ENCODE measurements around the gene LRRC4C. TPM values are rescaled to one million over a fixed set of nuclear protein-coding genes. Genes with fewer than 3 reads are reported as not detected.
"Not testable (repeated sequence)": the region's sequence is repeated elsewhere in the genome, so short reads cannot be mapped to it uniquely, and the experiment has no call there.

The LRRC4C gene
- total RNA-seq, 3 donors from 2014 or later: 0.29 to 4.1 TPM; not detected in 1

GRCh38 chr11:40544162-40544561, 915.3 kb downstream of the LRRC4C start:
- Histone ChIP-seq H3K4me1 (ENCODE audit: low read depth) (no peaks in the 10 kb centered on the region), H3K36me3 (ENCODE audit: low read depth) (no peaks in the 10 kb centered on the region), H3K4me3 (no peak overlapping the region), H3K9me3 (peaks cover 28% of the 10 kb centered on the region)
- ATAC-seq (no peak), DNase-seq (no peak)
- intact Hi-C loops (cut with DNase I, micrococcal nuclease): no loop called here
- no peak for TF ChIP-seq CTCF (IDR thresholded peaks at IDR 0.05)

- no peak for TF ChIP-seq CTCF (IDR thresholded peaks at IDR 0.05)
- Histone ChIP-seq H3K36me3 (ENCODE audit: low read depth) (no peaks in the 10 kb centered on the region), H3K9me3 (peaks cover 29% of the 10 kb centered on the region), H3K4me3 (no peak overlapping the region), H3K4me1 (ENCODE audit: low read depth) (no peaks in the 10 kb centered on the region)
- DNase-seq (no peak), ATAC-seq (no peak)
- intact Hi-C loops (cut with DNase I, micrococcal nuclease): no loop called here
Measured at GRCh38 chr11:40542821-40543220, 916.6 kb downstream of the LRRC4C start.

GRCh38 chr11:40537734-40538133, 921.7 kb downstream of the LRRC4C start:
- H3K9me3 ChIP-seq: peaks cover 12% of the 10 kb centered on the region
- H3K4me3 ChIP-seq: no peak overlapping the region
- intact Hi-C loops (cut with DNase I, micrococcal nuclease): no loop called here
- ATAC-seq (no peak), DNase-seq (no peak)
- no peaks in the 10 kb centered on the region for H3K36me3 ChIP-seq (ENCODE audit: low read depth)
- no peaks in the 10 kb centered on the region for H3K4me1 ChIP-seq (ENCODE audit: low read depth)
- TF ChIP-seq CTCF (IDR thresholded peaks at IDR 0.05): no peak

GRCh38 chr11:40522080-40522479, 937.4 kb downstream of the LRRC4C start:
- intact Hi-C loops (cut with DNase I, micrococcal nuclease); DNase-seq; H3K36me3 ChIP-seq (ENCODE audit: low read depth); H3K4me3 ChIP-seq; ATAC-seq; H3K4me1 ChIP-seq (ENCODE audit: low read depth): not testable (repeated sequence)
- H3K9me3 ChIP-seq: peaks cover 14% of the 10 kb centered on the region

- no peak for ATAC-seq
- Histone ChIP-seq H3K36me3 (ENCODE audit: low read depth) (no peaks in the 10 kb centered on the region), H3K4me3 (no peak overlapping the region), H3K4me1 (ENCODE audit: low read depth) (no peaks in the 10 kb centered on the region), H3K9me3 (peaks cover 22% of the 10 kb centered on the region)
- TF ChIP-seq CTCF (IDR thresholded peaks at IDR 0.05): no peak
- intact Hi-C loops (cut with DNase I, micrococcal nuclease): no loop called here
- no peak for DNase-seq
Measured at GRCh38 chr11:40517122-40517521, 942.3 kb downstream of the LRRC4C start.

- no peak for DNase-seq
- no peak for ATAC-seq
- Histone ChIP-seq H3K9me3 (peaks cover 27% of the 10 kb centered on the region), H3K36me3 (ENCODE audit: low read depth) (no peaks in the 10 kb centered on the region), H3K4me3 (no peak overlapping the region), H3K4me1 (ENCODE audit: low read depth) (no peaks in the 10 kb centered on the region)
- TF ChIP-seq CTCF (IDR thresholded peaks at IDR 0.05): no peak
- intact Hi-C loops (cut with DNase I, micrococcal nuclease): no loop called here
Measured at GRCh38 chr11:40514124-40514523, 945.3 kb downstream of the LRRC4C start.

Measured in mucosa of descending colon (tissue), 3 donors.